ENCODE measurements around the gene IQGAP2. TPM values are rescaled to one million over a fixed set of nuclear protein-coding genes. Genes with fewer than 3 reads are reported as not detected.

The IQGAP2 gene
- total RNA-seq, 2 experiments from 2014 or later: 50.0 to 51.6 TPM

- ChIA-PET CTCF (no interaction called here), POLR2A (no interaction called here)
Observed at GRCh38 chr5:76570153-76570552, 167.1 kb downstream of the IQGAP2 start.

GRCh38 chr5:76571559-76571958 lies 168.5 kb downstream of the IQGAP2 start:
- ChIA-PET POLR2A (no interaction called here), CTCF (interaction anchor here (0.9 to 1.7 kb wide), 2 partner anchors 12 to 29 kb away, joined by 3 to 4 read pairs; no protein-coding TSS in a partner anchor)

GRCh38 chr5:76576450-76576849 lies 173.4 kb downstream of the IQGAP2 start:
- POLR2A ChIA-PET: no interaction called here
- CTCF ChIA-PET: no interaction called here

GRCh38 chr5:76576996-76577395 lies 173.9 kb downstream of the IQGAP2 start:
- ChIA-PET CTCF (no interaction called here), POLR2A (no interaction called here)

GRCh38 chr5:76579166-76579937 lies 176.3 kb downstream of the IQGAP2 start:
- ChIA-PET CTCF (no interaction called here), POLR2A (no interaction called here)

GRCh38 chr5:76580981-76581380 lies 177.9 kb downstream of the IQGAP2 start:
- ChIA-PET POLR2A (no interaction called here), CTCF (interaction anchor here (1.1 kb wide), 1 partner anchor 205 kb away, joined by 4 read pairs; no protein-coding TSS in a partner anchor)

- CTCF ChIA-PET: interaction anchor here (1.2 to 2.6 kb wide), 5 partner anchors 35 to 314 kb away, joined by 3 to 14 read pairs (median 9); partner anchors contain the start of gene IQGAP2
- POLR2A ChIA-PET: interaction anchor here (1.0 to 2.6 kb wide), 2 partner anchors 39 to 180 kb away, joined by 4 to 9 read pairs; partner anchors contain the start of gene IQGAP2
Observed at GRCh38 chr5:76582230-76583162, 179.4 kb downstream of the IQGAP2 start.

GRCh38 chr5:76583163-76584047 lies 180.3 kb downstream of the IQGAP2 start:
- CTCF ChIA-PET: interaction anchor here (1.2 to 2.6 kb wide), 7 partner anchors 12 to 315 kb away, joined by 3 to 14 read pairs (median 3); partner anchors contain the start of gene IQGAP2
- POLR2A ChIA-PET: interaction anchor here (1.0 to 2.6 kb wide), 2 partner anchors 40 to 181 kb away, joined by 4 to 9 read pairs; partner anchors contain the start of gene IQGAP2

GRCh38 chr5:76585783-76586217 lies 182.7 kb downstream of the IQGAP2 start:
- POLR2A ChIA-PET: no interaction called here

GRCh38 chr5:76586531-76586930 lies 183.4 kb downstream of the IQGAP2 start:
- ChIA-PET POLR2A (no interaction called here), CTCF (interaction anchor here (0.6 to 1.2 kb wide), 2 partner anchors 15 to 37 kb away, joined by 3 read pairs; no protein-coding TSS in a partner anchor)

More at GRCh38 chr5:76585783-76586217, 182.7 kb downstream of the IQGAP2 start:
- CTCF ChIA-PET: interaction anchor here (0.6 kb wide), 1 partner anchor 36 kb away, joined by 3 read pairs; no protein-coding TSS in a partner anchor

GRCh38 chr5:76590027-76590426 lies 186.9 kb downstream of the IQGAP2 start:
- CTCF ChIA-PET: no interaction called here

GRCh38 chr5:76591366-76591765 lies 188.3 kb downstream of the IQGAP2 start:
- CTCF ChIA-PET: interaction anchor here (1.2 to 1.3 kb wide), 2 partner anchors 10 to 42 kb away, joined by 5 to 6 read pairs; no protein-coding TSS in a partner anchor
- POLR2A ChIA-PET: no interaction called here

More at GRCh38 chr5:76590027-76590426, 186.9 kb downstream of the IQGAP2 start:
- POLR2A ChIA-PET: no interaction called here

- POLR2A ChIA-PET: interaction anchor here (0.6 kb wide), 1 partner anchor 406 kb away, joined by 3 read pairs; no protein-coding TSS in a partner anchor
- CTCF ChIA-PET: interaction anchor here (1.2 kb wide), 1 partner anchor 43 kb away, joined by 5 read pairs; no protein-coding TSS in a partner anchor
Observed at GRCh38 chr5:76592692-76593091, 189.6 kb downstream of the IQGAP2 start.

GRCh38 chr5:76594107-76594506 lies 191.0 kb downstream of the IQGAP2 start:
- POLR2A ChIA-PET: no interaction called here
- CTCF ChIA-PET: no interaction called here

GRCh38 chr5:76595755-76596481 lies 192.8 kb downstream of the IQGAP2 start:
- ChIA-PET POLR2A (no interaction called here), CTCF (no interaction called here)

GRCh38 chr5:76598531-76598930 lies 195.4 kb downstream of the IQGAP2 start:
- ChIA-PET CTCF (interaction anchor here (1.3 to 2.4 kb wide), 2 partner anchors 176 to 195 kb away, joined by 3 to 13 read pairs; partner anchors contain the start of gene IQGAP2), POLR2A (no interaction called here)

- POLR2A ChIA-PET: no interaction called here
Observed at GRCh38 chr5:76600716-76601115, 197.6 kb downstream of the IQGAP2 start.

GRCh38 chr5:76601470-76601869 lies 198.4 kb downstream of the IQGAP2 start:
- POLR2A ChIA-PET: no interaction called here
- CTCF ChIA-PET: interaction anchor here (0.5 to 3.7 kb wide), 9 partner anchors 10 to 173 kb away, joined by 3 to 19 read pairs (median 3); no protein-coding TSS in a partner anchor

More at GRCh38 chr5:76600716-76601115, 197.6 kb downstream of the IQGAP2 start:
- CTCF ChIA-PET: interaction anchor here (1.0 to 3.7 kb wide), 4 partner anchors 14 to 174 kb away, joined by 3 to 19 read pairs (median 4); no protein-coding TSS in a partner anchor

Data from activated CD8-positive, alpha-beta memory T cell treated with anti-CD3 and anti-CD28 coated beads for 36 hours (primary cell).